AG04449 (cell line): Measurements from ENCODE around the gene SCGB3A1.
A peak's percentile ranks its signal among the peaks of the same experiment; 100 is the strongest.

Experiments used
- CTCF ChIA-PET: fragments of 350-600 bp; formaldehyde crosslinking; extraction: SDS; loops from one replicate; lab custom pipeline; 2021; ENCODE audit warnings: antibody characterized with exemption; lab: Yijun Ruan, JAX
- POLR2A ChIA-PET: fragments of 400-600, 350-600 bp; formaldehyde crosslinking; extraction: SDS; loops from one replicate; lab custom pipeline; 2020; ENCODE audit warnings: antibody characterized with exemption, inconsistent platforms; lab: Yijun Ruan, JAX
- DNase-seq: peaks from one replicate; pipeline ENCODE4 v3.0.0-alpha.2; 2010; ENCODE audit warnings: low read depth, low spot score
- H3K4me3 ChIP-seq: 2 replicates; pipeline ENCODE4 v1.5.1; 2011; ENCODE audit warnings: low read depth, mild to moderate bottlenecking, control low read depth, low read length
- CTCF ChIP-seq: IDR thresholded peaks from one replicate; pipeline ENCODE4 v1.5.1; 2011; ENCODE audit warnings: mild to moderate bottlenecking, moderate library complexity, low read length, control low read depth, inconsistent platforms; ENCODE audit not compliant: insufficient read depth; ENCODE audit errors: missing control alignments

Gene SCGB3A1

GRCh38 chr5:180618487-180618828 is 27.2 kb upstream of the SCGB3A1 start:
- POLR2A ChIA-PET: no interaction called here
- no peak for DNase-seq

GRCh38 chr5:180613814-180614188 is 22.5 kb upstream of the SCGB3A1 start:
- ChIA-PET CTCF (no interaction called here), POLR2A (no interaction called here)
- H3K4me3 ChIP-seq: no peak overlapping the region
- TF ChIP-seq CTCF: no peak
- DNase-seq: no peak

More at GRCh38 chr5:180618487-180618828, 27.2 kb upstream of the SCGB3A1 start:
- CTCF ChIA-PET: interaction anchor here (1.0 to 1.6 kb wide), 7 partner anchors 8 to 324 kb away, joined by 3 to 10 read pairs (median 4); no protein-coding TSS in a partner anchor
- TF ChIP-seq CTCF: no peak
- H3K4me3 ChIP-seq: peak overlapping the region; percentile 49

GRCh38 chr5:180613188-180613813 is 22.0 kb upstream of the SCGB3A1 start:
- ChIA-PET CTCF (no interaction called here), POLR2A (interaction anchor here (0.6 kb wide), 1 partner anchor 12 kb away, joined by 3 read pairs; no protein-coding TSS in a partner anchor)
- no peak for TF ChIP-seq CTCF
- H3K4me3 ChIP-seq: no peak overlapping the region
- no peak for DNase-seq

DNA sequence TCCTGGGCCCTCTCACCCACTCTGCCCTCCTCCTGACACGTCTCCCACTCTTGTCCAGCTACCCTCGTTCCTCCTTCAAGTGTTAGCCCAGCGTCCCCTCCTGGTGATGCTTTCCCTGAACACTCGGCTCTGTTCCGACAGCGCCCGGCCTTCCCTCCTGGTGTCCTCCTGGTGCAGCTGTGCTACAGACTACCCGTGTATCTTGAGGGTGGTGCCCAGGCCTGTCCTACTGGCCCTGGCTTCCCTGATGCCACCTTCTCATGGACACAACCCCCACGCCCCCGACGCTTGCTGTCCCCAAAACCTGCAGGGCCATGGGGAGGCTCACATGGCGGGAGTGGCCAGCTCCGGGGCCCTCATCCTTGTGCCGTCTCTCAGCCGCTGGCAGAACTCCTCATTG is 21.4 kb upstream of the SCGB3A1 start:
- no peak overlapping the region for H3K4me3 ChIP-seq
- no peak for TF ChIP-seq CTCF
- DNase-seq: no peak
- ChIA-PET CTCF (no interaction called here), POLR2A (no interaction called here)

GRCh38 chr5:180611140-180611850 is 20.0 kb upstream of the SCGB3A1 start:
- ChIA-PET CTCF (no interaction called here), POLR2A (no interaction called here)
- no peak for TF ChIP-seq CTCF
- H3K4me3 ChIP-seq: no peak overlapping the region
- DNase-seq: no peak

DNA sequence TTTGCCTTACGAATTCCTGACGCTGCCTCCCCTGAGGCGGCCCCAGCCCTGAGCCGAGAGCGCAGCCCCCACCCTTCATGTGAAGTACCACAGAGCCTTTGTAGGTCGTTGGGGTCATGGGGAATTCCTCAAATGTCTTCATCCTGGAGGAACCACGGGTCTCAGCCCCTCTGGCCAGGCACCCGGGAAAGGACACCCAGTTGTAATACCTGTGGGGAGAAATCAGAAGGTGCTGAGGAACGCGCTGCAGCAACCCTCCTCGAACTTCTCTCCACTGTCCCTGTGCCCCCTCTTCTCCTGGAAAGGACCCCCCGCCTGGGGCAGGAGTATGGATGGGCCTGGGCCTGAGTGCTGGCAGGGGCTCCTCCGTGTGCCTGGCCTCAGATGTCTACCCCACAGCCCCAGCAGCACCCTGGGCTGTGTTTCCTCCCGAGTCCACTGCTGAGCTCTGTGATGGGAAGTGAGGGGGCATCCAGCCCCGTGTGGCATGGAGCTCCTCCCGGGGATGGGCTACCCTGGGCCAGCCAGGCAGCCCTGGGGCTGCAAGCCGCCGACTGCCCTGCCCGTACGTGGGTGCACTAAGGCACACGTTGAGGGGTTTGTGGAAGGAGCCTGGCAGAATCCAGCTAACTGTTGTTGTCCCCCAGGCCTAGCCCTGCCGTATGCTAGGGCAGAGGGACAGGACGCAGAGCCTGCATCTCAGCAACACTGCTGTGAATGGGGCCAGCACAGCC is 18.7 kb upstream of the SCGB3A1 start:
- no peak for DNase-seq
- no peak for TF ChIP-seq CTCF
- POLR2A ChIA-PET: no interaction called here
- H3K4me3 ChIP-seq: no peak overlapping the region
- CTCF ChIA-PET: interaction anchor here (1.0 kb wide), 1 partner anchor 9 kb away, joined by 5 read pairs; no protein-coding TSS in a partner anchor
